HUDEP-2 (cell line): ENCODE results near the gene ELL.
"Not testable (repeated sequence)": the region's sequence is repeated elsewhere in the genome, so short reads cannot be mapped to it uniquely, and the experiment has no call there.

ENCODE experiments used
- DNase-seq, 76 experiments: peaks; one replicate each; lab custom pipeline; 2025; ENCODE audit not compliant: unreplicated experiment in 76 of 76; lab: John Stamatoyannopoulos, UW

The ELL gene

DNA sequence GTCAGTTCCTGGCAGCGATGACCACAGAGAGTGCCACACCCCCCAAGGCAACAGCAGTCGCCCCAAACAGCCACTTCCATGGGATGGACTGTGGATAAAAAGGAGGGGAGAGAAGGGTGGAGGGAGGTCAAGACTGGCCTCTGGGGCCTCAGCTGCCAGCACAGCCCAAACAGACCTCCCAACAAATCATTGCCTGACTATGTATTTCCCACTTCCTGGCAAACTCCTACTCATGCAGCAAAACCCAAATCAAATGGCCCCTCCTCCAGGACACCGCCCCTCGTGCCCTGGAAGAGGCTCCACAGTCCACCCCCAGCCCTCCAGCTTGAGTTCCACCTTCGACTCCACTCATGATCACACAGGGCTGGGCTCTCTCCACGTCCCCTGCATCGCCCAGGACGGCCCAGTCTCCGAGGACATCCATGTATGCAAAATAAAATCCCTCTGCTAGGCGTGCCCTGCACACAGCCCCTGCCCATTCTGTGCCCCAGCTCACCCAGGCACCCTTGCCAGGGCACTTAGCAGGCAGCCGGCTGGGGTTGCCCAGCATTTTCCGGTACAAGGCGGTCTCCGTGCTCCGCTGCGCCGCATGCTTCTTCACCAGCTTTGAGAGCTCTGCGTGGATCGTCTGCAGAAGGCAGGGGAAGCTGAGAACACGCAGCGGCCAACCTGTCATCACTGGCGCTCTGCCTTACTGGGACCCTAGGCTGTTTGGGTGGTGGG, 10.5 kb upstream of the ELL start:
- no peak for DNase-seq

DNA sequence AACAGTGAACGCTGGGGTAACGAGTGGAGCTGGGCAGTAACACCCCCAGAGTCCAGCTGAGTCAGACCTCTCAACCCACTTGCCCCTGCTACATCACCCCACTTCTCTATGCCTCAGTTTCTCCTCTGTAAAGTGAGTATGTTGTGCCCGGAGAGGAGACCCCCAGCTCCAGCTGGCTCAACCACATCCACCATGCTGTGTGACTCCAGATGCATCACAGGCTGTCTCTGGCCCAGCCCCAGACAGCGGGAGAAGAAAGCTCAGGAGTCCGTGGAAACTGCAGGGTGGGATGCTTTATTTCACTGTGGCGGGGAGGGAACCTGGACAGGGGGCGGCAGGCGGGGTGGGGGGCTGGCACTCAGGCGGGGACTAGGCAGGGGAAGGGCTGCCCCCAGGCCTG, 9.6 kb upstream of the ELL start:
- no peak for DNase-seq

GRCh38 chr19:18529782-18530181, 7.9 kb upstream of the ELL start:
- DNase-seq, result no peak

DNA sequence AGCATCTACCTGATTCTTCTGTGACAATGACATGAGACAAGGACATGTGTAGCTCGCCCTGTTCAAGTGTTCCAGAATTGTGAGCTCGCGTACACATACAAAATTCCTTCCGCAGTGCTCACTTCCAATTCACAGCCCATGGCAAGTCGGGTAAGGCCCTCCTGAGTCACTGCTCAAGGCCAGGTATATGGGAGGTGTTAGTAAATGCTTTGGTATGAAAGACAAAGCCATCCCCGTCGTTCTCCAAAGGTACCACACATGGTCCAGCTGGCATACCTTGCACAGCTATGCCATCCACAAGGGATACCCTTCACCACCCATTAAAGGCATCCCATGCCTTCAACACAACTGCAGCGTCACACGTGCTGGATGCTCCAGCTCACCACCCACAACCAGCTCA, 4.4 kb upstream of the ELL start:
- DNase-seq, result no peak

- no peak for DNase-seq
Measured at GRCh38 chr19:18523841-18524240, 2.0 kb upstream of the ELL start.

DNA sequence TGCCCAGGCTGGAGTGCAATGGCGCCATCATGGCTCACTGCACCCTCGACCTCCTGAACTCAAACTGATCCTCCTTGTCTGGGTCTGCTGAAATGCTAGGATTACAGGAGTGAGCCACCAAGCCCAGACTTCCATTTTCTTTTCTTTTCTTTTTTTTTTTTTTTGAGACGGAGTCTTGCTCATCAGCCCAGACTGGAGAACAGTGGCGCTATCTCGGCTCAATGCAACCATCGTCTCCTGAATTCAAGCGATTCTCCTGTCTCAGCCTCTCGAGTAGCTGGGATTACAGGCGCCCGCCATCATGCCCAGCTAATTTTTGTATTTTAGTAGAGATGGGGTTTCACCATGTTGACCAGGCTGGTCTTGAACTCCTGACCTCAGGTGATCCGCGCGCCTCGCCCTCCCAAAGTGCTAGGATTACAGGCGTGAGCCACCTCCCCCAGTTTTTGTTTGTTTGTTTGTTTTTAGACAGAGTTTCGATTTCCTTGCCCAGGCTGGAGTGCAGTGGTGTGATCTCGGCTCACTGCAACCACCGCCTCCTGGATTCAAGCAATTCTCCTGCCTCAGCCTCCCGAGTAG, 1.1 kb upstream of the ELL start:
- not testable (repeated sequence) for DNase-seq

GRCh38 chr19:18522124-18522861, 423 bp upstream of the ELL start:
- DNase-seq, result peak; percentile 96 to 100 (median 100)

DNA sequence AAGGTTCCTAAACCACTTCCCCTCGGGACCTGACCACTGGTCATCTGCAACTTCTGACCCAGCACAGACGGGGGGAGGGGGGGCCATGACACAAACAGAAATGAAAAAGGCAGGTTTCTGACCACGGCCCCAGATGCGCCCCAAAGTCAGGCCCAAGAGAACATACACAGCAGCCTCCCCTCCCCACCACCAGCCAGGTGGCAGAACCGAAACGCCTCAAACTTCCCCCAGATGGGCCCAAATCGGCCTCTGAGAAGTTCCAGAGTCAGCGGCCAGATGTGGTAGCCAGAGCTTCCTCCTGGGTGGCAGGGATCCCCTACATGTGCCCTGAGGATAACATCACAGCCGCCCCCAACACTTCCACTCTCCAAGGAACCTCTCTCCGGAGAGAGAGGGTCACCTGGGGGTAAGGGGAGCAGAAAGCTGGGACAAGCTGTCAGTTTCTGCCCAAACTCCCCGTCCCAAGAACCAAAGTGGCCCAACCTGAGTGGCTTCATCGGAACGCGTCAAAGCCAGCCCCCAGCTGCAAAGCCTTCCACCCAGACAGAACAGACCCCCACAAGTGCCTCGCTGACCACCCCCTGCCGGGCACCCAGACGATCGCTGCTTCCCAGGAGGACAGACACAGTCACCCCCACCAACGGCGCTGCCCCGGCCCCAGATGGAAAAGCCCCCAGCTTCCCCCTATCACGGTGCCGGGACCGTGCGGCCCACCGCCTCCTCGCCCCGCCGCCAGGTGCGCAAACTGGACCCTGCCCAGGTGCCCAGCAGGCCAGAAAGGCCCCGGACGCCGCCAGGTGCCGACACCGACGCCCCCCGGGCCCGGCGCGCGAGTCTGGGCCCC, 800 bp downstream of the ELL start:
- DNase-seq, result peak in 8 of 76 experiments; percentile 16 to 46 (median 28)

DNA sequence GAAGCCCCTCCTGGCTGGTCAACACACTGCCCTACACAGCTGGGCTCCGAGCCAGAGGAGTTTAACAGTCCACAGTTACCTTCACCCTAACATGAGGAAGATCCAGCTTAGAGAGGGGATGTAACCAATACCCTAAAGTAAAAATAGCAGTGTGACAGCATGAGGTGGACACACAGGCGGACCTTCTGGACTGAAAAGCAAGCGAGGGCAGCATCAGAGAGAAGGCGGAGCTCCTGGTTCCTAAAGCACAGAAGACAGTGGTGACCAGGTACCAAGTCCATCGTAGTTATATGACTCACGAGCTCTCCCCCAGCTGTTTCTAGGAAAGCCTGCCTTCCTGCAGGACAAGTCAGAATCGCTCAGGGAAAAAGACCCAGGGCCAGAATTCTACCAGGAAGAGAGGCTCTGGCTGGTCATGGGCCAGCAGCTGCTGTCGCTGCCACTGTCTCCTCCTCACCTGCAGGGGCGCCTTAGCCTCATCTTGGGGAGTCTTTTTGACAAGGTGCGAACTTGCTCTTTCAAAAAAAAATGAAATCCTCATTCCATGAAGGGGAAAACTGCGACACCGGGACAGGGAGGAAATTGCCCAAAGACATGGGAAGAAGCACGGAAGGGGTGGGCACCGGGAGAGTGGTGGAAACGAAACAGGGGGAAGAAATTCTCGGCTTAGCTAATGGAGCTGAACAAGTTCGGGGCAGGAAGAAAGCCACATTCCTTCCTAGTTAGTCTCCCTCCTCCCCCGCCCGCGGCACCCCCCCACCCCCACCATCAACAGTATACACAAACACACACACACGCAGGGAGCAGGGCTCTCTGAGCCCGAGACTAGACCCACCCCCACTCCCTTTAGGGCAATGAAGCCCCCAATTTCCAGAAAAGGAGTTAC, 1.7 kb downstream of the ELL start:
- peak in 66 of 76 experiments; percentile 17 to 80 (median 63) for DNase-seq

- no peak for DNase-seq
Measured at GRCh38 chr19:18518639-18519038, 3.2 kb downstream of the ELL start.

GRCh38 chr19:18517606-18518005, 4.3 kb downstream of the ELL start:
- DNase-seq, result no peak

- no peak for DNase-seq
Measured at GRCh38 chr19:18515959-18516358, 5.9 kb downstream of the ELL start.

DNA sequence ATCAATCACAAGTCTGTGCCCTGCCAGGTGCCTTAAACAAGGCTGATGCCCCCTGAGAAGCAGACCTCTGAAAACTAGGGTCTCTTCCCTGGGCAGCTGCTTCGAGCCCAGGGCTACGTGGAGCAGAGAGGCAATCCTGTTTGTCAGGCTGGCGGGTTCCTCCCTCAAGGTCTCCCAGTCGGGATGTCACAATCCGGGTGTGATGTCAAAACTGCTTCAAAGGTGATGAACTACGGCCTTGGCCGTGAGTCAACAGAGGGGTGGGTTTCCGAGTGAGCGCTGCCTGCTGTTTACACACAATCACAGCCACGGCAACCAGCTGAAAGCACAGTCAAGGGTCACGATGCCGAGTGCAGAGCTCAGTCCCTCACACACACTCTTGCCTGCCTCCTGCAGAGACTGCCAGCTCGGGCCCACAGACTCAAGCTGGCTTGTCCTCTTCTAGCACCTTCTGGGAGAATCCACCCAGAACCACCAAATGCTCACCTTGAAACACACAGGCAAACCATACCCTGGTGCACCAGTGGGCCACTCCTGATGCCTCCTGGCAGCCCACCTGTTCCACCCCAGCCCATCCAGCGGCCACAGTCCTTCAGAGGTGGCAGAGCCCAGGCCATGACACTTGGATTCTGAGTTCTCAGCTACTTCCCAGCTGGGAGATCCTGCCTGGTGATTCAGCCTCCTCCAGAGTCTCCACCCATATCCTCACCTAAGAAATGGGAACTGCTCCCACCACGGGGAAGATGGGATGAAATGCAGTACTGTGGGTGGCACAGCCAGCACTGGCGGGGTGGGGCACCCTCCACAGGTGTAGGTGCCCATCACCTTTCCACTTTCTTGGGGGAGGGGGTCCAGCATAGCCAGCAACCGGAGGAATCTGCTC, 6.8 kb downstream of the ELL start:
- no peak for DNase-seq

DNA sequence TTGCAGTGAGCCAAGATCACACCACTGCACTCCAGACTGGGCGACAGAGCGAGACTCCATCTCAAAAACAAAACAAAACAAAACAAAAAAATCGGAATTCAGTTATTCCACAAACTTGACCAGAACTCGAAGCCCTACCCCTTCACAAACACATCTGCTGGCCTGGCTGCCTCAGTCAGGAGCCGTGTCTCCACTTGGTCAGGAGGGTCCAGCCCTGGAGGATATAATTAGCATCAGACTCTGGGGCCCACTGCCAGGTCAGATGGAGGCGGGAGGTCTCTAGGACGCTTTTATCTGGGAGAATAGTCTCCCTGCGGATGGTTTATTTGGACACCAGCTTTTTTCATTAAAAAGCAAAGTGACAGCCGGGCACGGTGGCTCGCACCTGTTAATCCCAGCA, 8.0 kb downstream of the ELL start:
- no peak for DNase-seq

DNA sequence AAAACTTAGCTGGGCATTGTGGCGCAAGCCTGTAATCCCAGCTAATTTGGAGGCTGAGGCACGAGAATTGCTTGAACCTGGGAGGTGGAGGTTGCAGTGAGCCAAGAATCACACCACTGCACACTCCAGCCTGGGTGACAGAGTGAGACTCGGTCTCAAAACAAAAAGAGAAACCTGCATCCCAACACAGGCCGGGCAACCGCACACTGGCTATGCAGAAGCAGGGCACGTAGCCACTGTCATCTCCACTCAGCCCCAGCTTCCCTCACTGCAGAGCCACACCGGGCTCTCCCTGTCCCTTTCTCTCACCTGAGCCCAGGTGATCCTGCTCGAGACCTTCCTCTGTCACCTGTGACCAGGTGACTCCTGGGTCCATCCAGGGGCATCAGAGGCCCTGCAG, 11.7 kb downstream of the ELL start:
- no peak for DNase-seq

DNA sequence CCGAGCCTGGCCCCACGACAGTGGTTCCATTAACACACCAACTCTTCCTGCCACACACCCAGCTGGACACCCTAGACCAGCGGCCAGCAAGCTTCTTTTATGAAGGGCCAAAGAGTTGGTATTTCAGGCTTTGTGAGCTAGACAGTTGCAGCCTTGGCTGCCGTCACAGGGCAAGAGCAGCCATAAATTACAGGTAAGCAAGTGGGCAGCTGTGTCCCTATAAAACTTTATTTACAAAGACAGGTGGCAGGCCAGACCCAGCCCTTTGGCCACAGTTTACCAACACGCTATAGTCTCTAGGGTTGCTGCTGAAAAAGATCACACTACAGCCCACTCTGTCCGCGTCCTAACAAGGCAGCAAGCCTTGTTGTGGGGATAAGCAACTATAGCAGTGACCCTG, 13.3 kb downstream of the ELL start:
- DNase-seq, result no peak

DNA sequence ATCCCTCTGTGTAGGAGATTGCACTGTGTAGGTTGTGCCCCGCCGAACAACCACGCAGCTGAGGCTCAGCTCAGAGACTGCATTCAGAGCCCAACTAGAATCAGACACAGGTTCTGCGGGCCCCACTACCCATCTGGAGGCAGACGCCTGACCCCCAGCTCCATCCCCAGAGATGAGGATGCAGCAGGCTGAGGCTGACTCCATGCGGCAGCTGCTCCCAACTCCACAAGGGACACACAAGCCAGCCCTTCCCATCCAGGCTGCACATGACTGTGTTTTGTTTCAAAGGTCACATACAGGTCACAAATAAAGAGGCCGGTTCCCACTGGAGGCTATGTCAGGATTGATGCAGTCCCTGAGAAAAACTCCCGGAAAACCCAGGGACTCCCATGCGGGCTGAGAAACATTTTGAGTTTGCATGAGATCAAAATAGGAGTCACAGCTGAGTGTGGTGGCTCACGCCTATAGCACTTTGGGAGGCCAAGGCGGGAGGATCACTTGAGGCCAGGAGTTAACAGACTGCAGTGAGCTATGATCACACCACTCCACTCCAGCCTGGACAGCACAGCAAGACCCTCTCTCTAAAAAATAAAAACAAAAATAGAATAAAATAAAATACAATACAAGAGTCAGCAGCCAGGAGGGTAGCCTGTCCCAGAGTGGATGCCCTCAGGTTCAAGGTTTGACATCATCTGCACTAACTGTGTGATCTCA, 14.0 kb downstream of the ELL start:
- DNase-seq, result peak in 11 of 76 experiments; percentile 18 to 66 (median 31)

DNA sequence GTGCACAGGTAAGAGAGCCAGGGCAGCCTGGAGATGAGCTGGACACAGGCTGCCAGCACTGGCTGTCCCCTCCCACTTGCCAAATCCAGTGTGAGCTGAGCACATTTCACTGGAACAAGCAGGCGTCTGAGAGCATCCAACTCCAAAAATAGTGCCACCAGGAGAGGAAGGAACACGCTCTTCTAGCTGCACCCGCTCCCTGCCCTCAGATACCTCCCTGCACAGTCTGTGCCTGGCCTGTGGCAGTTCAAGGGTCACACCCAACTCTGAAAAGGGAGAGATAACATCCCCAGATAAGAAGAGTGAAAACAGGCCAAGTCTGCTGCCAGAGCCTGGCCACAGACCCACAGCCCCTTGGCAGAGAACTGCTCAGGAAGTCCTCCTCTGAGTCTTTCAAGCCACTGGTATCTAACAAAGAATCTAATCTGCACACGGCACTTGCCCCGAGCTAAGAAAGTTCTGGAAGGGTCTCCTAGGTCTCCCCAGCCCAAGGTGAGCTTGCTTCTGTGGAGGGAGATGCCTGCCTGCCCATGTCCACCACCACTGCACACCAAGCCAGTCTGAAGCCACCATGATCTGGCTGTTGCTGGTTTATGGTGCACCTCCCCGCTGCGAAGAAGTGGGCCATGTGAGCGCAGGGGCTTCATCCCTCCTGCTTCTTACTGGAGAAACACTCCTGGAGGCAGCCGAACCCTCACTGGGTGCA, 14.7 kb downstream of the ELL start:
- DNase-seq, result peak in 74 of 76 experiments; percentile 44 to 95 (median 84)
